ENCODE measurements around the gene HOATZ. TPM values are rescaled to one million over a fixed set of nuclear protein-coding genes. Genes with fewer than 3 reads are reported as not detected.

Gene HOATZ
- total and polyA plus RNA-seq, 2 donors (not counting 3 experiments of a cell fraction or from before 2014, with no cell fraction given) = not detected

GRCh38 chr11:111465400-111465799 is 49.2 kb upstream of the HOATZ start:
- H3K9me3 ChIP-seq (replicated peaks; ENCODE audit: control insufficient read depth, insufficient read depth, low read length) = no peaks in the 10 kb centered on the region
- no peak overlapping the region for H2AFZ ChIP-seq (ENCODE audit: low read depth, low read length)
- H3K4me1 ChIP-seq (ENCODE audit: control insufficient read depth, extremely low read depth, insufficient read depth, low read length) = no peaks in the 10 kb centered on the region
- no peaks in the 10 kb centered on the region for H3K9me1 ChIP-seq (replicated peaks; ENCODE audit: control insufficient read depth, extremely low read depth, insufficient read depth, low read length)
- FAIRE-seq (no peak), DNase-seq (ENCODE audit: low read depth, low spot score) (no peak)
- intact Hi-C loops (cut with micrococcal nuclease) (no loop called here), dilution Hi-C loops (cut with MboI; ENCODE audit: extremely low pct_ligation_motif_present, low sequenced_read_pairs) (no loop called here)
- H3K27me3 ChIP-seq (ENCODE audit: control insufficient read depth in 2 of 2, insufficient read depth in 2 of 2, low read length in 2 of 2) = no peaks in the 10 kb centered on the region
- POLR2A ChIA-PET = no interaction called here
- H3K4me3 ChIP-seq (replicated peaks in 1 of 3; ENCODE audit: insufficient read depth in 1 of 3, low read depth in 1 of 3, low read length in 3 of 3) = no peak overlapping the region
- no peaks in the 10 kb centered on the region for H3K79me2 ChIP-seq (ENCODE audit: control insufficient read depth, insufficient read depth, low read length)
- no peak overlapping the region for H3K4me2 ChIP-seq (ENCODE audit: insufficient read depth, low read length)
- no peak overlapping the region for H3K27ac ChIP-seq (ENCODE audit: insufficient read depth, low read depth, low read length)
- CTCF ChIA-PET = no interaction called here
- TF ChIP-seq EZH2 (IDR thresholded peaks at IDR 0.05; ENCODE audit: borderline replicate concordance, low read depth, low read length, severe bottlenecking) = no peak
- no peak for TF ChIP-seq CTCF (IDR thresholded peaks at IDR 0.05; ENCODE audit: extremely low read depth in 1 of 2, insufficient read depth in 1 of 2, low read depth in 1 of 2, low read length in 2 of 2)
- TF ChIP-seq POLR2AphosphoS5 (IDR thresholded peaks at IDR 0.05; ENCODE audit: insufficient read depth, low read depth, low read length) = no peak
- no peak for TF ChIP-seq GATA2 (IDR thresholded peaks at IDR 0.05; ENCODE audit: insufficient read depth, insufficient read length, low read depth, low read length)
- TF ChIP-seq FOS (IDR thresholded peaks at IDR 0.05; ENCODE audit: borderline replicate concordance, insufficient read depth, low read length) = no peak
- TF ChIP-seq MAX (IDR thresholded peaks at IDR 0.05; ENCODE audit: insufficient read depth, insufficient read length) = no peak
- no peak for TF ChIP-seq JUN (IDR thresholded peaks at IDR 0.05; ENCODE audit: borderline replicate concordance, insufficient read depth, insufficient read length, low read depth)
- no peak for TF ChIP-seq POLR2A (IDR thresholded peaks at IDR 0.05; ENCODE audit: low read depth, low read length)
- TF ChIP-seq MYC (IDR thresholded peaks at IDR 0.05; ENCODE audit: low read depth, low read length) = no peak
- H3K36me3 ChIP-seq (ENCODE audit: control insufficient read depth in 2 of 2, extremely low read depth in 1 of 2, insufficient read depth in 2 of 2, low read length in 2 of 2) = no peaks in the 10 kb centered on the region
- BruUV-seq (replicated peaks) = no TSS peak
- H3K9ac ChIP-seq (replicated peaks; ENCODE audit: extremely low read depth, insufficient read depth, low read length) = no peak overlapping the region
- no peaks in the 10 kb centered on the region for H4K20me1 ChIP-seq (replicated peaks; ENCODE audit: control insufficient read depth, extremely low read depth, insufficient read depth, low read length)
